Stromal cell of bone marrow (primary cell): ENCODE results near the gene CYB5RL.
A peak's percentile ranks its signal among the peaks of the same experiment; 100 is the strongest.
"Not testable (repeated sequence)": the region's sequence is repeated elsewhere in the genome, so short reads cannot be mapped to it uniquely, and the experiment has no call there.

Source experiments
- DNase-seq: peaks from one replicate; pipeline ENCODE4 v3.0.0-alpha.2; 2012; ENCODE audit warnings: low read depth

Gene CYB5RL

GRCh38 chr1:54199765-54200518 lies at the start of gene CYB5RL, which contains the start of gene MRPL37:
Gene CYB5RL (minus strand): TSS chr1:54200030. CDS start chr1:54195616, 4,414 bp downstream.
Gene MRPL37 (plus strand): TSS chr1:54200167. CDS start chr1:54200244, 77 bp downstream.
- DNase-seq: peak; percentile 96

GRCh38 chr1:54248966-54249365 lies 49.1 kb upstream of the CYB5RL start:
- DNase-seq: no peak

GRCh38 chr1:54247863-54248515 lies 48.2 kb upstream of the CYB5RL start:
- DNase-seq: no peak

- no peak for DNase-seq
Observed at GRCh38 chr1:54246116-54246721, 46.4 kb upstream of the CYB5RL start.

GRCh38 chr1:54245501-54245900 lies 45.7 kb upstream of the CYB5RL start:
- no peak for DNase-seq

- DNase-seq: no peak
Observed at GRCh38 chr1:54244655-54245054, 44.8 kb upstream of the CYB5RL start.

- DNase-seq: no peak
Observed at GRCh38 chr1:54243022-54243421, 43.2 kb upstream of the CYB5RL start.

GRCh38 chr1:54241364-54241763 lies 41.5 kb upstream of the CYB5RL start:
- no peak for DNase-seq

GRCh38 chr1:54240741-54241335 lies 41.0 kb upstream of the CYB5RL start:
- DNase-seq: no peak

- no peak for DNase-seq
Observed at GRCh38 chr1:54239631-54240031, 39.8 kb upstream of the CYB5RL start.

GRCh38 chr1:54239035-54239383 lies 39.2 kb upstream of the CYB5RL start:
- DNase-seq: no peak

GRCh38 chr1:54238353-54239034 lies 38.7 kb upstream of the CYB5RL start:
- DNase-seq: no peak

GRCh38 chr1:54237586-54237985 lies 37.8 kb upstream of the CYB5RL start:
- DNase-seq: no peak

GRCh38 chr1:54234284-54234683 lies 34.5 kb upstream of the CYB5RL start:
- no peak for DNase-seq

- not testable (repeated sequence) for DNase-seq
Observed at GRCh38 chr1:54233196-54233595, 33.4 kb upstream of the CYB5RL start.

GRCh38 chr1:54230507-54231339 lies 30.9 kb upstream of the CYB5RL start:
- no peak for DNase-seq

GRCh38 chr1:54229281-54229891 lies 29.6 kb upstream of the CYB5RL start:
- DNase-seq: no peak

- DNase-seq: no peak
Observed at GRCh38 chr1:54228638-54229079, 28.8 kb upstream of the CYB5RL start.

GRCh38 chr1:54227891-54228310 lies 28.1 kb upstream of the CYB5RL start:
- no peak for DNase-seq

- DNase-seq: no peak
Observed at GRCh38 chr1:54227091-54227602, 27.3 kb upstream of the CYB5RL start.
